Body of pancreas (tissue), 4 donors: ENCODE data around the gene IL1R1.

Source experiments
- POLR2A ChIP-seq, 3 donors: fragments of 450-650 bp; IDR thresholded peaks; one replicate each; pipeline ENCODE4 v1.6.1; 2016; ENCODE audit warnings: antibody characterized with exemption in 3 of 3, mild to moderate bottlenecking in 2 of 3
- TF ChIP-seq, protein P1 (sequence below), 7 experiments: fragments of 450-650 bp in 4 of 7; fragments of 200-600 bp in 3 of 7; sonication (generic) in 3 of 7; IDR thresholded peaks; one replicate each; pipeline ENCODE4 v1.5.1; 2016 to 2019; ENCODE audit warnings: antibody characterized with exemption in 7 of 7

DNA sequence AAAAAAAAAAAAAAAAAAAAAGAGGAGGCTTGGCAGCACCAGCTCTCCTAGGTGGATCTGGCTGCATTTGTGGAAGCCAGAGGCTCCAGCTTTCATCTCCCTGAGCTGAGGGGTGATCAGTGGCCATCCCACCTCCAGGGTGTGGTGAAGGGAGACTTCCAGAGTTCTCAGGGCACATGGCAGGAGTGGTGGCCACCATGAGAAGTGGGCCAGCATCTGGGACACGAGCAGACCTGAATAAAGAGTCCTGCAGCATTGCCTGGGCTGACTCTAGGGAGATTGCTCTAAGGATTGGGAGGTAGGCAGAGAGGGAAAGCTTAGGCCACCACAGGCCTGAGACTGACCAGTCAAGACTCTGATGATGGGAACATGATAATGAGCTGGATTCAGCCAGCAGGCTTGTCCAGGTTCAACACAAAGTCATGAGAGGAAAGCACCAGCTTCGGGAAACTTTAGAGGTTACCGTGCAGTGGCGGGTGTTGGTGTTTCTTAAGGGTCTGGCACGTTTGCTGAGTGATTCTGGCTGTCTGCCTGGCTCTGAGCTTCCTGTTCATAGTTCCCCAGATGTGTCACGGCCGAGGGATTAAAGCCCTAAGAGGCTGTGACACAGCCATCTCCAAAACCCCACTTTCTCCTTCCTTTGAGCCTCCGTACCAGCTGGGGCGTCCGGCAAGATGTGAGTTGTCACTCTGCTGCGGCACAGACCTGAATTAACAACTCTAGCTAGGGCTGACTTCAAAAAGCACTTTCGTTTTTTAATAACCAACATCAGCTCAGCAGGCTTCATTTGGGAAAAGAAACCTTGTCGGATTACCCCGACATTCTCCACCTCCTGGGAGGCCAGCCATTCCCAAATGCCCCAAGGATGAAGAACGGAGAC is 38.3 kb upstream of the IL1R1 start:
- peak in 1 of 3 donors; percentile 32 for TF ChIP-seq POLR2A (IDR thresholded peaks at IDR 0.05)
- TF ChIP-seq, protein P1, sequence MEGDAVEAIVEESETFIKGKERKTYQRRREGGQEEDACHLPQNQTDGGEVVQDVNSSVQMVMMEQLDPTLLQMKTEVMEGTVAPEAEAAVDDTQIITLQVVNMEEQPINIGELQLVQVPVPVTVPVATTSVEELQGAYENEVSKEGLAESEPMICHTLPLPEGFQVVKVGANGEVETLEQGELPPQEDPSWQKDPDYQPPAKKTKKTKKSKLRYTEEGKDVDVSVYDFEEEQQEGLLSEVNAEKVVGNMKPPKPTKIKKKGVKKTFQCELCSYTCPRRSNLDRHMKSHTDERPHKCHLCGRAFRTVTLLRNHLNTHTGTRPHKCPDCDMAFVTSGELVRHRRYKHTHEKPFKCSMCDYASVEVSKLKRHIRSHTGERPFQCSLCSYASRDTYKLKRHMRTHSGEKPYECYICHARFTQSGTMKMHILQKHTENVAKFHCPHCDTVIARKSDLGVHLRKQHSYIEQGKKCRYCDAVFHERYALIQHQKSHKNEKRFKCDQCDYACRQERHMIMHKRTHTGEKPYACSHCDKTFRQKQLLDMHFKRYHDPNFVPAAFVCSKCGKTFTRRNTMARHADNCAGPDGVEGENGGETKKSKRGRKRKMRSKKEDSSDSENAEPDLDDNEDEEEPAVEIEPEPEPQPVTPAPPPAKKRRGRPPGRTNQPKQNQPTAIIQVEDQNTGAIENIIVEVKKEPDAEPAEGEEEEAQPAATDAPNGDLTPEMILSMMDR (IDR thresholded peaks at IDR 0.05), result no peak
